ENCODE measurements around the gene GART.
"Not testable (repeated sequence)": the region's sequence is repeated elsewhere in the genome, so short reads cannot be mapped to it uniquely, and the experiment has no call there.

The GART gene

GRCh38 chr21:33541756-33542639 lies at the start of gene GART:
GART (minus strand) TSS chr21:33542117; CDS start chr21:33539315, 2,802 bp downstream.
- DNase-seq: peak; percentile 89

- DNase-seq: peak; percentile 91
Measured at GRCh38 chr21:33588485-33589335, 46.8 kb upstream of the GART start, which contains the start of gene DONSON. DONSON (minus strand) TSS chr21:33588684; CDS start chr21:33588641, 43 bp downstream.

DNA sequence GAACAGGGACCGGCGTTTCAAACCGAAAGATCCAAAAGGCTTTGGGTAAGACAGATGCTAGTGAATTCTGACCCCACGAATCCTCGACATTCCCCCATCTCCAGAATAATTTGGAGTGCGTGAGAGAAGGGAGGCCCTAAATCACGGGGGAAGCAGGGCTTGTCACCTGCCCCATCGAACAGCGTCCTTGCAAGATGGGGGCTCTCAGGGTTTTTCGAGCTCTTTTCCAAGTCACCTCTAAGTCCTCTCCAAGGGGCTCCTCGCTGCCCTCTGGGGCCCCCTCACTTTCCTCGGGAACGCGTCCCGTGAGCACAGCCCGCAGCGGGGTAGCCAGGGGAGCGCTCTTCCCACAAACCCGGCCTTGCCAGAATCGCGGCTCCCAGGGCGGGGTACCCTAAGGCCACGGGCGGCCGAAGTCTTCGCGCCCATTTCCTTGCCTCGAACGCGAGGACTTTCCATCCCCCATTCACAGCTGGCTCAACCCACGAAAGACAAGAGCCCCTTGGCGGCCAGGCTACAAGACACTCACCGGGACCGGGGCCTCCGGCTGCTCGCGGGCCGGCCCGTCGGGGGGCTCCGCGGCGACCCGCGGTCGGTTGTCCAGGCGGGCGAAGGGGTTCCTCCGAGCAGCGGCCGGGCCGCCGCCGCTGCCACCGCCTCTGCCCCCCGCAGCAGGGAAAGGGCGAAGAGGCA lies 46.0 kb upstream of the GART start:
- peak; percentile 55 for DNase-seq

DNA sequence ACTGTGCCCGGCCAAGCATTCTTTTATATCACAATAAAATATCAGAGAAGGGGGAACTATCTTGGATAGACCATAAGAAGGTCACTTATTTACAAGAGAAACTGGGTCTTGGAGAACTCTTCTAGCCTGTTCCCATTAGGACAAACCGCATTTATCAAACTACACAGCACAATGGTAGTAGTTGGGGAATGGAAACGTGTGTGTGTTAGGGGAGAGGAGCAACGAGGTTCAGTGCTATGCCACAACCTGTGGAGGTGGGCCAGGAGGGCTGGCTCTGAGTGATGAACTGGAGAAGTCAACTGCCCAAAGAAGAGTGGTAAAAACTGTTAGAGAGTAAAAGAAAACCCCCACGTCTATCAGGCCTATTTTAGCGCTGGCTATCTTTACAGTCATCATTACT lies 45.0 kb upstream of the GART start:
- DNase-seq: no peak

GRCh38 chr21:33584455-33584854 lies 42.5 kb upstream of the GART start:
- DNase-seq: no peak

GRCh38 chr21:33578959-33579542 lies 37.1 kb upstream of the GART start:
- no peak for DNase-seq

DNA sequence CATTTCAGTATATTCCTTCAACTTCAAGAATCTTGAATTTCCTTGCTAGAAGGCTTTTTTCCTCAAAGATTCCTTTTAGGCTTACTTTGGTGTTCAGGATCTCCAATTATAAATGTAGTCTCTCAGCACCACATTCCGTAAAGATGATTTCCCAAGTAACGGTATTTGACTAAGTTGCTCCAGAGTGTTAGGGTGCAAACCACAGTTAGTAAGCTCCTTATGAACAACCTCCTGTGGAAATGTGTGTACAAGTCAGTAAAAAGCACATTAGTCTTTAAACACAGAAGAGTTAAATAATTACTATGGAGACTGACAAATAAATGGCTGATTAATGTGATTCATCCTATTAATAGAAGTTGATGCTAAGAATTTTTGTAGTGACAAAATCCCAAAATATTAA lies 36.3 kb upstream of the GART start:
- no peak for DNase-seq

- not testable (repeated sequence) for DNase-seq
Measured at GRCh38 chr21:33576741-33577141, 34.8 kb upstream of the GART start.

DNA sequence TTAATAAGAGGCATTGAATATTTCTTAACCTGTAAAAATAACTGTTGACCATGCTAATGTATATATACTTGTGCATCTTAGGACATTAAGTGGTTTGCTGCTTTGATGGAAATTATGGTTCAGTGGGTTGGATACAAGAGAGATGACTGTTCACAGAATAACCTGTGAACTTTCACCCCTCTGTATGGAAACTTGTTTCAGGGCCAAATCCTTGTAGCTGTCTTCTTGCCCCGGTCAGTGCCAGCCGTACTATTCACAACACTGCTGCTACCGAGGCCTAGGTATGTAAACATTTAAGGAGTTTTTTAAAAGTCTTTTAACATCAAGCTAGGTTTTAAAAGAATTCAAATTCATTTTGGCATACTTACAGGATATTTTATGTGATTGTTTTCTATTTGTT lies 30.4 kb upstream of the GART start:
- DNase-seq: no peak

DNA sequence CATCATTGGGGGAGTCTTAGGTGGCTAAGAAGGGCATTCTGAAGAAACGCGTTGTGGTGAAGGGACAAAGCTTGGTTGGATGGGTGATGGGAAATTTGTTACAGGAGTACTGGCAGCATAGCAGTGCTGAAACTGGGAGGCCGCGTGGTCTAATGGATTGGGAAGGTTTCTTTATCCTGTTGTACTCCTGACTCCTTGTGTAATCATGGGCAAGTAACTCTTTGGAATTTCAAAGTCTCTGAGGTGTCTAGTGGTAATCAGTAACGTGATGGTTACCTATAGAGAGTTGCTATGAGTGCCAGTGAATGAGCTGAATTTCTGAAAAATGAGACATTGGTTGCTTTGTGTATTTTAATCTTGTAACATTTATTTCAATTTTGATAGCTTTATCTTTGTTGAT lies 28.1 kb upstream of the GART start:
- DNase-seq: no peak

DNA sequence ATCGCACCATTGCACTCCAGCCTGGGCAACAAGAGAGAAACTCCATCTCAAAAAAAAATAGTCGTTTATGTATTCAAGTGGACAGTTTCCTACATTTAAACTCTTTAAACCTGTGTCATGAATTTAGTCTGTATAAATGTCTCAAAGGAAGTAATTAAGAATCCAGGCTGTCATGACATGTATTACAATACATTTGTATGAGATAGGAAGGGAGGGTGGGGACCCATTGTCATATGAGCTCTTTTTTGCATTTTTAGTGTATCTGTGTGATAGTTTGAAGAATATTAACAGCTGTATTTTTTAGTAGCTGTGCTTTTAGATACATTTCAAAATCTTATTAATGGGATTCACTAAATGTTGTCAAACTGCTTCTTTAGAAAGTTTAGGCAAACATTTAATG lies 26.5 kb upstream of the GART start:
- no peak for DNase-seq

DNA sequence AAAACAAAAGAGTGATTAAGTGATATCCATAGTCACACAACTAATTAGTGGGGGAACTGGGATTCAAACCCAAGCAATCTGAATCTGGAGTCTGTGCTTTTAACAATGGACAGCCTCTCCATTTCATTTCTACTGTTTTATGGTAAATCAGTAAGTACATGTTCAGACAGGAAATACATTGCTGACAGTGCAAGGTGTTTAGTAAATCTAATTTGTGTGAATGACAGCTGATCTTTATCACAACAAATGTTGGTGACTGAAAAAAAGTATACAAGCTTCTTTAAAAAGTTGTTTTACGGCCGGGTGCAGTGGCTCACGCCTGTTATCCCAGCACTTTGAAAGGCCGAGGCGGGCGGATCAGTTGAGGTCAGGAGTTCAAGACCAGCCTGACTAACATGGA lies 26.0 kb upstream of the GART start:
- DNase-seq: no peak

- DNase-seq: no peak
Measured at GRCh38 chr21:33566514-33566913, 24.6 kb upstream of the GART start.

GRCh38 chr21:33562389-33562788 lies 20.5 kb upstream of the GART start:
- DNase-seq: no peak

GRCh38 chr21:33561373-33561772 lies 19.5 kb upstream of the GART start:
- no peak for DNase-seq

GRCh38 chr21:33560965-33561364 lies 19.0 kb upstream of the GART start:
- DNase-seq: no peak

- DNase-seq: no peak
Measured at GRCh38 chr21:33559813-33560212, 17.9 kb upstream of the GART start.

- DNase-seq: no peak
Measured at GRCh38 chr21:33558777-33559421, 17.0 kb upstream of the GART start.

DNA sequence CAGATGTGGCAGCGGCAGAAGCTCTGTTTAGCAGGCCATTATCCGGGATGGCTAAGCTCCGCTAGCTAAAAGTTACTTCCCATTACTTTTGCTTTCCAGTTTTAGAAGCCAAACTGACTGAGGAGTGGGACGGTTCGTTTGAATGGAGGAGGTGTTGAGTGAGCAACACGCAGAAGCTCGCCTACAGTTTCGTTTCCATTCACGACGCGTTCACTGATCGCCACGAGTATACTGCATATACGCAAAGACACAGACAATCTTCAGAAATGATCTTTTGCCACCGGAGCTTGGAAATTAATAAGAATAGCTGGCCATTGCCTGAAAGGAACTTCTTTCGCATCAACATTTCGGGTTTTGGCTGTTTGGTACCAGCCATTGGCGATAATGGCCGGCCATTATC lies 15.5 kb upstream of the GART start:
- no peak for DNase-seq

DNA sequence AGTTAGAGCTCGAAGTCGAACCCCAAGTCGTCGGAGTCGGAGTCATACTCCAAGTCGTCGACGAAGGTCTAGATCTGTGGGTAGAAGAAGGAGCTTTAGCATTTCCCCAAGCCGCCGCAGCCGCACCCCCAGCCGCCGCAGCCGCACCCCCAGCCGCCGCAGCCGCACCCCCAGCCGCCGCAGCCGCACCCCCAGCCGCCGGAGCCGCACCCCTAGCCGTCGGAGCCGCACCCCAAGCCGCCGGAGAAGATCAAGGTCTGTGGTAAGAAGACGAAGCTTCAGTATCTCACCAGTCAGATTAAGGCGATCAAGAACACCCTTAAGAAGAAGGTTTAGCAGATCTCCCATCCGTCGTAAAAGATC lies 13.0 kb upstream of the GART start:
- DNase-seq: no peak

DNA sequence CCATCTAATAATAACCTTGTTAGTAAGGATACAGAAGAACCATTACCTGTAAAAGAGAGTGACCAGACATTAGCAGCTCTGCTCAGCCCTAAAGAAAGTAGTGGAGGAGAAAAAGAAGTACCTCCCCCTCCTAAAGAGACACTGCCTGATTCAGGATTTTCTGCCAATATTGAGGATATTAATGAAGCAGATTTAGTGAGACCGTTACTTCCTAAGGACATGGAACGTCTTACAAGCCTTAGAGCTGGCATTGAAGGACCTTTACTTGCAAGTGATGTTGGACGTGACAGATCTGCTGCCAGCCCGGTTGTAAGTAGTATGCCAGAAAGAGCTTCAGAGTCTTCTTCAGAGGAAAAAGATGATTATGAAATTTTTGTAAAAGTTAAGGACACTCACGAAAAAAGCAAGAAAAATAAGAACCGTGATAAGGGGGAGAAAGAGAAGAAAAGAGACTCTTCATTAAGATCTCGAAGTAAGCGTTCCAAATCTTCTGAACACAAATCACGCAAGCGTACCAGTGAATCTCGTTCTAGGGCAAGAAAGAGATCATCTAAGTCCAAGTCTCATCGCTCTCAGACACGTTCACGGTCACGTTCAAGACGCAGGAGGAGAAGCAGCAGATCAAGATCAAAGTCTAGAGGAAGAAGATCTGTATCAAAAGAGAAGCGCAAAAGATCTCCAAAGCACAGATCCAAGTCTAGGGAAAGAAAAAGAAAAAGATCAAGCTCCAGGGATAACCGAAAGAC lies 12.5 kb upstream of the GART start:
- DNase-seq: no peak
